Jurkat, Clone E6-1 (cell line): ENCODE data around the gene ERCC8.
"Not testable (repeated sequence)": the region's sequence is repeated elsewhere in the genome, so short reads cannot be mapped to it uniquely, and the experiment has no call there.

Experiments used
- DNase-seq: peaks from one replicate; pipeline ENCODE4 v3.0.0-alpha.2; 2011; ENCODE audit warnings: low read depth, low spot score
- H3K4me3 ChIP-seq: 2 replicates; pipeline ENCODE4 v1.5.1; 2011; ENCODE audit warnings: mild to moderate bottlenecking, low read length, control low read depth, moderate library complexity

The ERCC8 gene

GRCh38 chr5:60929024-60929423 is 15.8 kb downstream of the ERCC8 start:
- DNase-seq = no peak
- H3K4me3 ChIP-seq = no peak overlapping the region

DNA sequence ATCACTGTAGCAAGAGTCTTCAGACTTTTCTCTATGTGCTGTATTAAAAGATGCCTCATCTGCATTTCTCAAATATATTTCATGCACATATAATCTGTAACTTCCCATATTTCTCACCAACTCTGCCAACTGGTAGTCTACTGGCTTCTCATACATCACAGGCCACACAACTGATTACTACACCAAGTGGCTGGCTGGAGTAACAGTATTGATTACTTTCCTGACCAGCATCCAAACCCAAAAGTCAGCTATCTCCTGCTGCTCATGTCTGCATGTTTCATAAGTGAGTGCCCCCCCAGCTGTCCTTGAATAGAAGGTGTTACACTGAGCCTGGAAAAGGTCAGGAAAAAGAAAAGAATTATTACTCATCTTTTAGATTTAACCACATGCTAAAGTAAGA is 17.4 kb downstream of the ERCC8 start:
- DNase-seq = no peak
- no peak overlapping the region for H3K4me3 ChIP-seq

- DNase-seq = no peak
- H3K4me3 ChIP-seq = no peak overlapping the region
Measured at GRCh38 chr5:60918466-60918865, 26.4 kb downstream of the ERCC8 start.

DNA sequence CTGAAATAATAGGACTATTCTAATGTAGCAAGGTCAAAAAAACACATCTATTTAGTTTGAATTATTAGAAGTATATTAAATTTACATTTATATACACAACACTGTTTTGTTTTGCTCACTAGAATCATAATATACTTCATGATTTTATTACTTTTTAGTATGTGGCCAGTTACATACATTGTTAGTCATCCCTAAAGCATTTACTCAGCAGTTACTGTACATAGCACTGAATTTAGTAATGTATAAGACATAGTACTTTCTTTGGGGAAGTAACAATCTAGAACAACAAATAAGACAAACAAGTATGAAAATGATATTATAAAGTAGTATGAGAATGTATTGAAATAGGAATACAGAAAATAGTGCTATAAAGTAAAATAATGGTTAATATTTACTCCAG is 28.2 kb downstream of the ERCC8 start:
- DNase-seq = no peak
- H3K4me3 ChIP-seq = no peak overlapping the region

DNA sequence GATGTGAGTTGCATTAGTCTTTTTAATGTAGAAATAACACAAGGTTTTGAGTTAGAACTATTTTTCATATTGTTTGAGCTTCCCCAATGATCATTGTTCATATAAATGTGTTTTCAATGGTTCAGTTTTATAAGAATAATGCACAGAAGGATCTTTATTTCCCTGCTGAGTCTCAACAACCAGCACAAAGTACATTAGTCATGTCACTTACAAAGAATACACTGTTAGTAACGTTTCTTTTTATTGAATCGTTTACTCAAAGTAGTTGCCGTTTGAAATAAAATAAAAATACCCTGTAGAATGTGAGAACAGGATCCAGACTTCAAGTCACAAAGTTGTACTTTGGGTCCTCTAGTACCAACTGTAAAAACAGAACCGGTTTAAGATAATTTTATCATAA is 41.5 kb downstream of the ERCC8 start:
- no peak overlapping the region for H3K4me3 ChIP-seq

GRCh38 chr5:60896991-60897390 is 47.9 kb downstream of the ERCC8 start:
- no peak for DNase-seq

More for the DNA sequence above, 41.5 kb downstream of the ERCC8 start:
- DNase-seq = no peak

GRCh38 chr5:60893521-60893920 is 51.3 kb downstream of the ERCC8 start:
- no peak overlapping the region for H3K4me3 ChIP-seq
- DNase-seq = no peak

More at GRCh38 chr5:60896991-60897390, 47.9 kb downstream of the ERCC8 start:
- no peak overlapping the region for H3K4me3 ChIP-seq

GRCh38 chr5:60891667-60892066 is 53.2 kb downstream of the ERCC8 start:
- no peak for DNase-seq
- no peak overlapping the region for H3K4me3 ChIP-seq

DNA sequence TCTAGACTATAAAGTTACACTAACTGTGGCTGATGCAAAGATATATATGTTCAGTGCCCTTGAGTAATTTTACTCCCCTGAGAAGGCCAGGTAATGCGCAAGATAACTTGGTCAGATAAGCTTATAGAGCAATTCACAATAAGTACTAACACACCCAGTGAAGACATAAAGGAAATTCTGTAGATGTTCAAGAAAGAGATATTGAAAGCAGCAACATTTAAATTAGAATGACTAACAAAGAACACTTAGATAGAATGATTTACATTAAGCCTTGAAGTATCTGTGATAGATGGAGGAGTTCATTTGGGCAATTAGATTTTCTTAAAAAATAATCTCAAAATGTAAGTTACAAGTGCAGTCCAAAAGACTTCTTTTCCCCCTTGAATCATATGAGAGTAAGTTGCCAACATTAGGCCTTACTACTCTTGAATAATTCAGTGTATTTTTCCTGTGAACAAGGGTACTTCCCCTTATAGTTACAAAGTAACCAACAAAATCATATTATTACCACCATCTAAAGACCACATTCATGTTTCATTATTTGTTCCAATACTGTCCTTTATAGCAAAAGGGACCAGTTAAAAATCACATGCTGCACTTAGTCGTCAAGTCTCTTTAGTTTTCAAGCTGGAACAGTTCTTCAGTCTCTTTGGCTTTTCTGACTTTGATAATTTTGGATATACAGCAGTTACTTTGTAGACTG is 56.4 kb downstream of the ERCC8 start:
- H3K4me3 ChIP-seq = no peak overlapping the region
- DNase-seq = no peak

DNA sequence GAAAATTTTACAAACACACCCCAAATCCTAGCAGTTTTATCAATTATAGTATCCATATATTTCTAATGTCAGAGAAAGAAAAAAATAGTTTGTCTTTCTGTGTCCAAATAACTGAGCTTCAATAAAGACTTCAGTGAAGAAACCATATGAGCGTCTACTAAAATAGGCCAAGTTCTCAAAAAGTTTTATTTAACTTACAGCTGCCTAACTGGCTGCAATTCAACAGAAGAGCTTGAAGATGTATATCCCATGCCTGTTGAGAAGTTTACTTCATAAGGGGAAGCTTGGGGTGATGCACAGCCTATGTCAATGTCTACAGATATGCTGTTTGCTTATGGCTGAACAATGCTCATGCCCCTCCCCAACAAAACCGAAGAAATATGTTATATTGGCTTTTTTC is 57.1 kb downstream of the ERCC8 start:
- H3K4me3 ChIP-seq = no peak overlapping the region
- no peak for DNase-seq

DNA sequence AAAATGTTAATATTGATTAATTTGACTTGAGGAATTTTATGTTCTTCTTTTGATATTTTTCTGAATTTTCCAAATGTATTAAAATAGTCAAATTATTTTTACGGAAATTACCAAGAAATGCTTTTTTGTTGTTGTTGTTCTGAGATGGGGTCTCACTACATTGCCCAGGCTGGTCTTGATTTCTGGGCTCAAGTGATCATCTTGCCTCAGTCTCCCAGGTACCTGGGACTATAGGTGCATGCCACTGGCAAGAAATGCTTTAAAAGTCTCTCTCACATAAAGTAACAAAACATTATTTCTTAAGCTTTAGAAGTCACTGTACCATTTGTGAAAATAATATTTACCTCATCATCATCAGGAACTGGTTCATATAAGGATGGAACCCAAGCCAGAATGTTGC is 57.8 kb downstream of the ERCC8 start:
- no peak for DNase-seq
- H3K4me3 ChIP-seq = no peak overlapping the region

- H3K4me3 ChIP-seq = no peak overlapping the region
- DNase-seq = no peak
Measured at GRCh38 chr5:60886158-60886557, 58.7 kb downstream of the ERCC8 start.

DNA sequence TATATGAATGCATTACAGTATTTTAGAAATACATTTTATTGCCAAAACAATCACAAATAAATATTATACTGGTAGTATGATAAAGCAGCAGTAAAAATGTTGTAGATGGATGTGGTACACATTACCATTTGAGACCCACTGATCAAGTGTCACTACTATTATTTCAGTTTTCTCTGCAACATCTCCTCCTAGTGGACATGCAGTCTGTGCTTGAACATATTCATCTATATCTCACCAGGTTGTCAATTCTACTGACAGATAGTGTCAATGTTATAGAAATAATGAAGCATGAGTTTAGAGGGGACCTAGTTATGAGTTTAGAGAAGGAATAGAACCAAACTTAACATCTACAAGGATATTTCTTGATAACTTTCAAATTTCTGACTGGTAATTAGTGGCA is 61.6 kb downstream of the ERCC8 start:
- DNase-seq = peak; percentile 8
- no peak overlapping the region for H3K4me3 ChIP-seq

DNA sequence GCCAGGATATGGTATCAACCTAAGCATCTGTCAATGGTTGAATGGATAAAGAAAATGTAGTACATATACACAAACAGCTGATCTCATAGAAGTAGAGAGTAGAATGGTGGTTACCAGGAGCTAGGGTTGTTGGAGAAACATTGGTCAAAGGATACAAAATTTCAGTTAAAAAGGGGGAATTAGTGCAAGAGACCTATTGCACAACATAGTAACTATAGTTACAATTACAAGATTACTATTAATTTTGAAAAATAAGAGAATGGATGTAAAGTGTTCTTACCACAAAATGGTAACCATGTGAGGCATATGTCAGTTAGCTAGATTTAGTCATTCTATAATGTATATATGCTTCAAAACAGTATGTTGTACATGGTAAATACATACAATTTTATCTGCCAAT is 72.0 kb downstream of the ERCC8 start:
- no peak for DNase-seq
- no peak overlapping the region for H3K4me3 ChIP-seq

DNA sequence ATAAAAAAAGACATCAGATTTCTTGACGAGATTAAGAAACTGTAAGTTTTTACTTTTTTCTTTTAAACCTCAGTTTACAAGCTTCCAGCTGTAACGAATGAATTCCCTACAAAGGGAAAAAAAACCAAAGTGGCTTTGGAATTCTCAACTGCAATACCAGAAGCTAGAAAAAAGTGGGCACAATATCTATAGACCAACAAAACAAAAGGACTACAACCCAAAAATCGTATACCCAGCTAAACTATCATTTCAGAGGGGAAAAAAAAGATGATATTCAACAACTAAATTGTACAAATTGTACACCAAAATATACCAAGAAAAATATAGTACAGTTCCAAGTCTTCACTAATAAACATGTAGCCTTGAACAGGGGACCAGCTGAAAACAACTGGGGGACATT is 74.0 kb downstream of the ERCC8 start:
- DNase-seq = no peak
- no peak overlapping the region for H3K4me3 ChIP-seq

GRCh38 chr5:60860572-60860971 is 84.3 kb downstream of the ERCC8 start:
- not testable (repeated sequence) for DNase-seq, H3K4me3 ChIP-seq

- no peak overlapping the region for H3K4me3 ChIP-seq
- no peak for DNase-seq
Measured at GRCh38 chr5:60856066-60856465, 88.8 kb downstream of the ERCC8 start.

DNA sequence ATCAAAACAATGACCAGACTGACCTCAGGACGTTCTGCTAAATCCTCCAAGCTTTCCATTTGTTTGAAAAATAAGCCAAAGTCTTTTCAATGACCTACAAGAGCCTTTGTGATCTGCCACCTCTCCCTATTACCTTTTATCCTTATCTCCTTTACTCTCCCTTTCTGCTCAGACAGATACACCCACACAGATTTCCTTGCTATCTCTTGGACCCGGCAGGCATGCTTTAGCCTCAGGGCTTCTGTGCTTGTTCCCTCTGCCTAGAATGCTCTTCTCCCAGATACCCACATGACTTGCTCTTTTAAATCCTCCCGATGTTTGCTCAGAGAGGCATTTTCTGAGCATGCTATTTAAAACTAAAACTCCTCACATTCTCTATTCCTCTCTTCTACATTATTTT is 91.9 kb downstream of the ERCC8 start:
- no peak for DNase-seq
- H3K4me3 ChIP-seq = no peak overlapping the region

DNA sequence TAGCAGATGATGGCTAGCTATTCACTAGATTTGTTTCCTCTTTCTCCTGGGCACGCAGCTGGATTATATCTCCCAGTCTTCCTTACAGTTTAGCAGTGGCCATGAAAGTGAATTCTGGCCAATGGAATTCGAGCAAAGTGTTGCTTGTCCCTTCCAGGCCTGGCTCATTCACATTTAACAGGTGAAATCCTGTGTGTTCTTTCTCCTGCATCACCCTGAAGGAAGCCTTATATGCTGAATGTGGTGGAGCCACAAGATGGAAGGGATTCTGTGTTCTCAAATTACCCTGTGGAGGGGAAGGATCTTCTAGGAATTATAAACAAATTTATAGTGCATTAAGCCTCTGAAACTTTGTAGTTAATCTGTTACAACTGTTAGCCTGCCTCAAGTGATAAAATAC is 92.6 kb downstream of the ERCC8 start:
- H3K4me3 ChIP-seq = no peak overlapping the region
- no peak for DNase-seq

- DNase-seq = no peak
- H3K4me3 ChIP-seq = no peak overlapping the region
Measured at GRCh38 chr5:60851626-60852025, 93.2 kb downstream of the ERCC8 start.

DNA sequence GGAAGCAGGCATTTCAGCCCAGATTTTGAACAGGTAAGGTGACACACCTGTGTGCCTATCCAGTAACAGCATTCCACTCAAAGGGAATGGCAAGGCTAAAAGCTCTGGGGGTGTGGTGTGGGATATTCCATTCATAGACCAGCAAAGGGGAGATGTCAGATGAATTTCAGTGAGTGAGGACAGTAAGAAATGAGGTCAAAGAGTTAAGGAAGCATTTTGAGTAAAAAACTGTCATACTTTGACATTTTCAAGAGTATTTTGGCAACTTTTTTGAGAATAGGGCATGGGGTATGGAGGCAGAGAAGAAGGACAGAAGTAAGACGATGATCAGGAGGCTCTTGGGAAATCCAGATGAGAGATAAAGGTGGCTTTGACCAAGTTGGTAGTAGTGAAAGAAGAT is 98.6 kb downstream of the ERCC8 start:
- DNase-seq = no peak
- H3K4me3 ChIP-seq = no peak overlapping the region
